A549 (cell line): ENCODE measurements around the gene GPS1.
A peak's percentile ranks its signal among the peaks of the same experiment; 100 is the strongest.

Experiments
- CTCF ChIP-seq: fragments of >200 bp; sonication (Bioruptor Twin); formaldehyde crosslinking; IDR thresholded peaks from 3 replicates; pipeline ENCODE4 v1.5.1; 2016
- EHMT2 ChIP-seq: fragments of 200-600 bp; sonication (generic); IDR thresholded peaks from 2 replicates; pipeline ENCODE4 v1.6.1; 2016; ENCODE audit warnings: antibody characterized with exemption, low read depth, mild to moderate bottlenecking, moderate library complexity
- MYC ChIP-seq: IDR thresholded peaks from 2 replicates; pipeline ENCODE4 v1.6.1; 2012; ENCODE audit warnings: mild to moderate bottlenecking, inconsistent platforms, low read length, improper control_type of control experiment, borderline replicate concordance
- POLR2A ChIP-seq: IDR thresholded peaks from 2 replicates; pipeline ENCODE4 v1.6.1; 2012; ENCODE audit warnings: mild to moderate bottlenecking, low read length
- ZNF302 ChIP-seq: fragments of 250-450 bp; sonication (Bioruptor Pico); IDR thresholded peaks from 2 replicates; pipeline ENCODE4 v1.9.0; 2021; ENCODE audit warnings: inconsistent platforms, mild to moderate bottlenecking, moderate library complexity
- TF ChIP-seq, protein P1 (sequence below): fragments of 250-450 bp; sonication (Bioruptor Pico); IDR thresholded peaks from 2 replicates; pipeline ENCODE4 v1.5.0; 2021; ENCODE audit warnings: mild to moderate bottlenecking, moderate library complexity, borderline replicate concordance

- TF ChIP-seq POLR2A (peak; percentile 39; the same call in 1 of the 2 replicates), MYC (no peak), EHMT2 (no peak), ZNF302 (CRISPR knock-in tag) (no peak), CTCF (no peak)
- TF ChIP-seq, protein P1, sequence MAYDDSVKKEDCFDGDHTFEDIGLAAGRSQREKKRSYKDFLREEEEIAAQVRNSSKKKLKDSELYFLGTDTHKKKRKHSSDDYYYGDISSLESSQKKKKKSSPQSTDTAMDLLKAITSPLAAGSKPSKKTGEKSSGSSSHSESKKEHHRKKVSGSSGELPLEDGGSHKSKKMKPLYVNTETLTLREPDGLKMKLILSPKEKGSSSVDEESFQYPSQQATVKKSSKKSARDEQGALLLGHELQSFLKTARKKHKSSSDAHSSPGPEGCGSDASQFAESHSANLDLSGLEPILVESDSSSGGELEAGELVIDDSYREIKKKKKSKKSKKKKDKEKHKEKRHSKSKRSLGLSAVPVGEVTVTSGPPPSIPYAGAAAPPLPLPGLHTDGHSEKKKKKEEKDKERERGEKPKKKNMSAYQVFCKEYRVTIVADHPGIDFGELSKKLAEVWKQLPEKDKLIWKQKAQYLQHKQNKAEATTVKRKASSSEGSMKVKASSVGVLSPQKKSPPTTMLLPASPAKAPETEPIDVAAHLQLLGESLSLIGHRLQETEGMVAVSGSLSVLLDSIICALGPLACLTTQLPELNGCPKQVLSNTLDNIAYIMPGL (CRISPR knock-in tag), result no peak
These were observed 45.7 kb downstream of the GPS1 start for GRCh38 chr17:82097184-82097918.
